ENCODE measurements around the gene PPP4R3B. TPM values are rescaled to one million over a fixed set of nuclear protein-coding genes. Genes with fewer than 3 reads are reported as not detected.
"Not testable (repeated sequence)": the region's sequence is repeated elsewhere in the genome, so short reads cannot be mapped to it uniquely, and the experiment has no call there.

PPP4R3B gene
- polyA plus RNA-seq, 1 of the 3 experiments (the other 2 are of a cell fraction), result 9.3 TPM

GRCh38 chr2:55581435-55581834 is 36.0 kb downstream of the PPP4R3B start:
- Histone ChIP-seq H3K79me2 (ENCODE audit: insufficient read depth) (peaks cover 41% of the 10 kb centered on the region), H3K9me2 (no peaks in the 10 kb centered on the region), H3K27ac (ENCODE audit: low read depth in 2 of 2, low read length in 1 of 2) (no peak overlapping the region), H3K4me2 (no peak overlapping the region), H4K20me1 (ENCODE audit: insufficient read depth) (no peaks in the 10 kb centered on the region), H3K9ac (no peak overlapping the region), H2AFZ (ENCODE audit: low read depth) (no peak overlapping the region), H3K4me1 (ENCODE audit: control insufficient read depth in 1 of 2, insufficient read depth in 2 of 2, low read depth in 1 of 2, low read length in 1 of 2) (peaks cover 0 to 21% of the 10 kb centered on the region in 2 experiments; a peak in 2 of 4 replicates), H3K9me3 (no peaks in the 10 kb centered on the region), H3K4me3 (ENCODE audit: low read depth in 2 of 2, low read length in 1 of 2) (no peak overlapping the region), H3K36me3 (replicated peaks in 1 of 2; ENCODE audit: control insufficient read depth in 1 of 2, insufficient read depth in 2 of 2, low read length in 1 of 2) (peaks cover 64 to 73% of the 10 kb centered on the region in 2 experiments), H3F3A (replicated peaks; ENCODE audit: insufficient read depth) (peaks cover 31% of the 10 kb centered on the region), H3K27me3 (ENCODE audit: insufficient read depth) (no peaks in the 10 kb centered on the region)
- TF ChIP-seq CTCF (IDR thresholded peaks at IDR 0.05) (peak; percentile 52), EZH2phosphoT487 (IDR thresholded peaks at IDR 0.05; ENCODE audit: borderline replicate concordance, low read depth) (no peak), POLR2AphosphoS5 (IDR thresholded peaks at IDR 0.05; ENCODE audit: low read depth, low read length) (no peak)
- POLR2A ChIA-PET, result no interaction called here
- peak; percentile 19 for DNase-seq
- CTCF ChIA-PET, result interaction anchor here (0.6 to 0.7 kb wide), 2 partner anchors 27 to 1304 kb away, joined by 3 to 4 read pairs; no protein-coding TSS in a partner anchor
- WGBS (ENCODE audit: low lambda C conversion rate), result 95% methylated on average over 3 of the region's 3 CpGs

- DNase-seq; H3F3A ChIP-seq (replicated peaks; ENCODE audit: insufficient read depth); H4K20me1 ChIP-seq (ENCODE audit: insufficient read depth); H3K4me2 ChIP-seq; H3K4me3 ChIP-seq (ENCODE audit: low read depth in 2 of 2, low read length in 1 of 2); POLR2A ChIA-PET; H3K27me3 ChIP-seq (ENCODE audit: insufficient read depth); H2AFZ ChIP-seq (ENCODE audit: low read depth); H3K27ac ChIP-seq (ENCODE audit: low read depth in 2 of 2, low read length in 1 of 2); H3K9me2 ChIP-seq; H3K9me3 ChIP-seq; H3K9ac ChIP-seq; H3K4me1 ChIP-seq (ENCODE audit: control insufficient read depth in 1 of 2, insufficient read depth in 2 of 2, low read depth in 1 of 2, low read length in 1 of 2); H3K79me2 ChIP-seq (ENCODE audit: insufficient read depth): not testable (repeated sequence)
- peak; percentile 12; the same call in 1 of the 2 replicates for TF ChIP-seq CTCF (IDR thresholded peaks at IDR 0.05)
- H3K36me3 ChIP-seq (replicated peaks in 1 of 2; ENCODE audit: control insufficient read depth in 1 of 2, insufficient read depth in 2 of 2, low read length in 1 of 2), result peaks cover 43 to 47% of the 10 kb centered on the region in 2 experiments
- WGBS (ENCODE audit: low lambda C conversion rate), result 93% methylated on average over 7 of the region's 8 CpGs
- CTCF ChIA-PET, result interaction anchor here (1.0 to 1.2 kb wide), 3 partner anchors 27 to 50 kb away, joined by 3 read pairs; partner anchors contain the start of gene CFAP36
Observed at GRCh38 chr2:55569002-55569401, 48.4 kb downstream of the PPP4R3B start.

- Histone ChIP-seq H3K4me1 (ENCODE audit: control insufficient read depth in 1 of 2, insufficient read depth in 2 of 2, low read depth in 1 of 2, low read length in 1 of 2) (no peaks in the 10 kb centered on the region), H3K27me3 (ENCODE audit: insufficient read depth) (no peaks in the 10 kb centered on the region), H3K79me2 (ENCODE audit: insufficient read depth) (no peaks in the 10 kb centered on the region; the same call in 1 of the 2 replicates), H2AFZ (ENCODE audit: low read depth) (no peak overlapping the region), H3K27ac (ENCODE audit: low read depth in 2 of 2, low read length in 1 of 2) (no peak overlapping the region), H3F3A (replicated peaks; ENCODE audit: insufficient read depth) (no peaks in the 10 kb centered on the region), H3K4me3 (ENCODE audit: low read depth in 2 of 2, low read length in 1 of 2) (no peak overlapping the region), H3K4me2 (no peak overlapping the region), H3K9me2 (no peaks in the 10 kb centered on the region), H3K36me3 (replicated peaks in 1 of 2; ENCODE audit: control insufficient read depth in 1 of 2, insufficient read depth in 2 of 2, low read length in 1 of 2) (peaks cover 46 to 53% of the 10 kb centered on the region in 2 experiments), H4K20me1 (ENCODE audit: insufficient read depth) (no peaks in the 10 kb centered on the region), H3K9me3 (no peaks in the 10 kb centered on the region; the same call in 1 of the 2 replicates), H3K9ac (no peak overlapping the region)
- POLR2A ChIA-PET, result no interaction called here
- no peak for DNase-seq
- CTCF ChIA-PET, result no interaction called here
- WGBS (ENCODE audit: low lambda C conversion rate), result 93% methylated on average over 4 of the region's 4 CpGs
- TF ChIP-seq GABPA (IDR thresholded peaks at IDR 0.05; ENCODE audit: low read depth) (no peak), ZBTB33 (IDR thresholded peaks at IDR 0.05; ENCODE audit: borderline replicate concordance, low read depth) (no peak), NFIC (IDR thresholded peaks at IDR 0.05; ENCODE audit: borderline replicate concordance) (no peak), PBX3 (IDR thresholded peaks at IDR 0.05) (no peak), RXRA (IDR thresholded peaks at IDR 0.05; ENCODE audit: borderline replicate concordance, low read depth) (no peak), CHD2 (IDR thresholded peaks at IDR 0.05; ENCODE audit: low read length, partially characterized antibody) (no peak), GATA2 (CRISPR knock-in tag; IDR thresholded peaks at IDR 0.05) (no peak), CTCF (IDR thresholded peaks at IDR 0.05) (no peak)
Observed at GRCh38 chr2:55567298-55567697, 50.1 kb downstream of the PPP4R3B start.
